ENCODE results near the gene CFL1.

The CFL1 gene

GRCh38 chr11:65887723-65888162 is 29.8 kb upstream of the CFL1 start:
- DNase-seq = no peak

GRCh38 chr11:65886826-65887722 is 29.1 kb upstream of the CFL1 start:
- DNase-seq = no peak

- no peak for DNase-seq
These were observed 28.0 kb upstream of the CFL1 start for GRCh38 chr11:65885808-65886536.

- no peak for DNase-seq
These were observed 27.3 kb upstream of the CFL1 start for GRCh38 chr11:65885231-65885630.

- DNase-seq = peak; percentile 33 to 69
These were observed 26.7 kb upstream of the CFL1 start for GRCh38 chr11:65884716-65885092.

- DNase-seq = no peak
These were observed 26.1 kb upstream of the CFL1 start for GRCh38 chr11:65883786-65884715.

GRCh38 chr11:65883058-65883761 is 25.2 kb upstream of the CFL1 start:
- DNase-seq = no peak

- no peak for DNase-seq
These were observed 24.4 kb upstream of the CFL1 start for GRCh38 chr11:65882120-65883057.

GRCh38 chr11:65880844-65881421 is 23.0 kb upstream of the CFL1 start:
- no peak for DNase-seq

GRCh38 chr11:65880027-65880426 is 22.0 kb upstream of the CFL1 start:
- DNase-seq = no peak

GRCh38 chr11:65879617-65880016 is 21.6 kb upstream of the CFL1 start, which contains the start of gene CTSW:
Gene CTSW, plus strand, starts transcription at chr11:65879837. Its CDS starts 18 bp downstream, at chr11:65879855.
- no peak for DNase-seq

GRCh38 chr11:65873318-65874156 is 15.6 kb upstream of the CFL1 start:
- peak; percentile 87 to 93 for DNase-seq

- DNase-seq = no peak
These were observed 14.8 kb upstream of the CFL1 start, which contains the start of gene EFEMP2 for GRCh38 chr11:65872586-65873317. Gene EFEMP2, minus strand, starts transcription at chr11:65872800. Its CDS starts 446 bp downstream, at chr11:65872354.

- DNase-seq = no peak
These were observed 14.0 kb upstream of the CFL1 start for GRCh38 chr11:65871811-65872548.

GRCh38 chr11:65870706-65871681 is 13.0 kb upstream of the CFL1 start:
- no peak for DNase-seq

- DNase-seq = no peak
These were observed 12.3 kb upstream of the CFL1 start for GRCh38 chr11:65870307-65870658.

Measured in NCI-H524 (cell line).